ENCODE data around the gene SLC31A2.

Gene SLC31A2

GRCh38 chr9:113187929-113188595, 37.3 kb downstream of the SLC31A2 start:
- no peak for DNase-seq

- no peak for DNase-seq
Observed at GRCh38 chr9:113192455-113192854, 41.6 kb downstream of the SLC31A2 start.

GRCh38 chr9:113199683-113200329, 49.0 kb downstream of the SLC31A2 start:
- DNase-seq, result no peak

- no peak for DNase-seq
Observed at GRCh38 chr9:113205432-113205831, 54.6 kb downstream of the SLC31A2 start.

GRCh38 chr9:113205861-113206260, 55.1 kb downstream of the SLC31A2 start:
- no peak for DNase-seq

GRCh38 chr9:113210815-113211214, 60.0 kb downstream of the SLC31A2 start:
- no peak for DNase-seq
